ENCODE data around the gene SHISAL2B.

- TF ChIP-seq CTCF (IDR thresholded peaks at IDR 0.05) (no peak), ZFX (IDR thresholded peaks at IDR 0.05; ENCODE audit: borderline replicate concordance) (no peak)
Observed at GRCh38 chr5:64690104-64690416, 243 bp upstream of the SHISAL2B start.
